ENCODE measurements around the gene ADAMTS14.
A peak's percentile ranks its signal among the peaks of the same experiment; 100 is the strongest.

Gene ADAMTS14

GRCh38 chr10:70736525-70736924 is 64.2 kb downstream of the ADAMTS14 start:
- no peak for DNase-seq

- DNase-seq: no peak
These were observed 64.9 kb downstream of the ADAMTS14 start for GRCh38 chr10:70737250-70737649.

- no peak for DNase-seq
These were observed 65.9 kb downstream of the ADAMTS14 start for GRCh38 chr10:70738006-70738760.

- no peak for DNase-seq
These were observed 66.4 kb downstream of the ADAMTS14 start for GRCh38 chr10:70738761-70739121.

- DNase-seq: no peak
These were observed 68.3 kb downstream of the ADAMTS14 start for GRCh38 chr10:70740406-70741288.

- peak; percentile 8 for DNase-seq
These were observed 70.5 kb downstream of the ADAMTS14 start for GRCh38 chr10:70742537-70743429.

- no peak for DNase-seq
These were observed 71.1 kb downstream of the ADAMTS14 start for GRCh38 chr10:70743430-70743788.

- no peak for DNase-seq
These were observed 71.6 kb downstream of the ADAMTS14 start for GRCh38 chr10:70743879-70744278.

GRCh38 chr10:70744617-70745143 is 72.4 kb downstream of the ADAMTS14 start:
- no peak for DNase-seq

GRCh38 chr10:70745555-70745954 is 73.2 kb downstream of the ADAMTS14 start:
- no peak for DNase-seq

GRCh38 chr10:70747192-70747965 is 75.1 kb downstream of the ADAMTS14 start:
- no peak for DNase-seq

- no peak for DNase-seq
These were observed 76.0 kb downstream of the ADAMTS14 start for GRCh38 chr10:70748305-70748704.

- DNase-seq: no peak
These were observed 76.7 kb downstream of the ADAMTS14 start for GRCh38 chr10:70748801-70749573.

GRCh38 chr10:70749756-70750155 is 77.5 kb downstream of the ADAMTS14 start:
- DNase-seq: no peak

GRCh38 chr10:70750156-70750703 is 77.9 kb downstream of the ADAMTS14 start:
- no peak for DNase-seq

- no peak for DNase-seq
These were observed 79.0 kb downstream of the ADAMTS14 start for GRCh38 chr10:70751356-70751755.

- DNase-seq: no peak
These were observed 79.7 kb downstream of the ADAMTS14 start for GRCh38 chr10:70751991-70752390.

- no peak for DNase-seq
These were observed 80.3 kb downstream of the ADAMTS14 start for GRCh38 chr10:70752571-70752970.

GRCh38 chr10:70753026-70753663 is 80.8 kb downstream of the ADAMTS14 start:
- no peak for DNase-seq

- no peak for DNase-seq
These were observed 81.7 kb downstream of the ADAMTS14 start for GRCh38 chr10:70753841-70754621.
